Measurements from ENCODE around the gene HERC4.

Gene HERC4

DNA sequence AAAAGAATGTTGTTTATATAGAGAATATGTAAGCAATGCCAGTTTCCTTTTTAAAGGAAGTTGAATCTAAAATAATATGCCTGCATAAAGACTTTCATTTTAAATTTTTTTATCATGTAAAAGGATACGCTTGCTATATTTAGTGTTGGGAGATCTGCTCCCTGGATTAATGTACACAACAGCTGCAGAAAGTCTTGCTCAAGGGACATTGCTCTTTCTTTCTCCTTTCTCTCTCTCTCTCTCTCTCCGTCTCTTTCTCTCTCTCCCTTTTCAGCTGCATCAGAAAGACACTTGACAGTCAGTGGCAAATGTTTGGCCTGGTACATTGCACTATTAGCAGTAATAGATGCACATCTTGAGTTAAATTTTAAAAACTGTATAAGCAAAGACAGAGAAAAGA lies 34.9 kb upstream of the HERC4 start:
- TF ChIP-seq, protein P1, sequence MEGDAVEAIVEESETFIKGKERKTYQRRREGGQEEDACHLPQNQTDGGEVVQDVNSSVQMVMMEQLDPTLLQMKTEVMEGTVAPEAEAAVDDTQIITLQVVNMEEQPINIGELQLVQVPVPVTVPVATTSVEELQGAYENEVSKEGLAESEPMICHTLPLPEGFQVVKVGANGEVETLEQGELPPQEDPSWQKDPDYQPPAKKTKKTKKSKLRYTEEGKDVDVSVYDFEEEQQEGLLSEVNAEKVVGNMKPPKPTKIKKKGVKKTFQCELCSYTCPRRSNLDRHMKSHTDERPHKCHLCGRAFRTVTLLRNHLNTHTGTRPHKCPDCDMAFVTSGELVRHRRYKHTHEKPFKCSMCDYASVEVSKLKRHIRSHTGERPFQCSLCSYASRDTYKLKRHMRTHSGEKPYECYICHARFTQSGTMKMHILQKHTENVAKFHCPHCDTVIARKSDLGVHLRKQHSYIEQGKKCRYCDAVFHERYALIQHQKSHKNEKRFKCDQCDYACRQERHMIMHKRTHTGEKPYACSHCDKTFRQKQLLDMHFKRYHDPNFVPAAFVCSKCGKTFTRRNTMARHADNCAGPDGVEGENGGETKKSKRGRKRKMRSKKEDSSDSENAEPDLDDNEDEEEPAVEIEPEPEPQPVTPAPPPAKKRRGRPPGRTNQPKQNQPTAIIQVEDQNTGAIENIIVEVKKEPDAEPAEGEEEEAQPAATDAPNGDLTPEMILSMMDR (IDR thresholded peaks at IDR 0.05): no peak

DNA sequence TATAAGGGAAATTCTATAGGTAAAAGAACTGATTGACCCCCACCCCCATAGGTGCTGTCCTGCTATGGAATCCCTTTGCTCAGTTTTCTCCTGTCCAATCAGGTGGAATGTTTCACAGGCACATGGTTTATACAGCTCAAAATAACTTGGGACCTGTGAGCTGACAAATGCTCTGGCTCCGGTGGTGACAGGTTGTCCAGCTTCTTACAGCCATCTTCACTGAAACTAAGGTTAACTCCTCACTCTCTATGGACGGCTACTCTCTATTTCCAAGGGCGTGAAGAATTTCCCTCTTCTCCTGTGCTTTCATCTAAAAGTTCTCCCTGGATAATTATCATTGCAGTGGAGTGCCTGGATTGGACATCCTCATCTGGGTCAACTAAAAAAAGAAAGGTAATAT lies 34.2 kb upstream of the HERC4 start, which contains the start of gene MYPN:
Gene MYPN, plus strand, starts transcription at position 158 of the 400 bp plus-strand sequence. CDS start 11,951 bp downstream, outside the sequence.
- TF ChIP-seq, protein P1 (IDR thresholded peaks at IDR 0.05): no peak

DNA sequence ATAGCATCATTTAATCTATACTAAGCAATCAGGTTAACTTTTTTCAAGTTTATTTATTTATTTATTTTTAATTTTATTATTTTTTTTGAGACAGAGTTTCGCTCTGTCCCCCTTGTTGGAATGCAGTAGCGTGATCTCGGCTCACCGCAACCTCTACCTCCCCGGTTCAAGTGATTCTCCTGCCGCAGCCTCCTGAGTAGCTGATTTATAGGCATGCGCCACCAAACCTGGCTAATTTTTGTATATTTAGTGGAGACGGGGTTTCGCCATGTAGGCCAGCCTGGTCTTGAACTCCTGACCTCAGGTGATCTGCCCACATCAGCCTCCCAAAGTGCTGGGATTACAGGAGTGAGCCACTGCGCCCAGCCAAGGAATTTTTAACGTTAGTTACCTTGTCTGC lies 33.6 kb upstream of the HERC4 start:
- TF ChIP-seq, protein P1 (IDR thresholded peaks at IDR 0.05): no peak

DNA sequence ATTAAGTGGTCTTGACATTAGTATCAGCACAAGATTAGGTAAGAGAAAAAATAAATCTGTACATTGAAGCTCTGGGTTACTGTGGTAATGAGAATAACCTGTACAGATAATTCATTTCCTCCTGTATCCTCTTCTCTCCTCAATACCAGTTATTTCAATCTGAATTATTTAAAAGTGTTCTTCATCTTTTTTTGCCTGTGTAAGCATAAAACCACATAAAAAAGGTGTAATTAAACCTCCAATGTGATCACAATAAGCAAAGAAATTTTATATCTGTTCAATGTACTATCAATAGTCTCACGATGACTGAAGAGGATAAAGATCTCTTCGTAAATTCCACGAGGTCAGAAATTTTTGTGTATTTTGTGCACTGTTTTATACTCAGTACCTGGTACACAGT lies 33.0 kb upstream of the HERC4 start:
- TF ChIP-seq, protein P1 (IDR thresholded peaks at IDR 0.05): no peak

DNA sequence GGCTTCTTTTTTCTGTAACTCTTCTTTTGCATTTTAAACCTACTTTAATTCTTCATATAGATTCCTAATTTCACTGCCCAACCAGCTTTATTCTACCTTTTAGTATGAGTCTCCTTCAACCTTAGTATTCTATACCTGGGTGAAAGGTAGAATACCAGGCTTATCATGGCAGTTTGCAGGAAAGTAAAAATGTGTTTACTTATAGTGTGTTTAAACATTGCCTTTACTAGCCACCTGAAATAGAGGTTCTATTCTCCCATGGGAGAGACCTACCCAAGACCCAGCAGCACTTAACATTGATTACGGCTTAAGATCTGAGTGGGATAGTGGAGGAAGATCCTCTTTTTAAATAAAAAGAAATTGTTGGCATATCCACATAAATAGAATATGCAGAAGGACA lies 32.6 kb upstream of the HERC4 start:
- TF ChIP-seq, protein P1 (IDR thresholded peaks at IDR 0.05): no peak

DNA sequence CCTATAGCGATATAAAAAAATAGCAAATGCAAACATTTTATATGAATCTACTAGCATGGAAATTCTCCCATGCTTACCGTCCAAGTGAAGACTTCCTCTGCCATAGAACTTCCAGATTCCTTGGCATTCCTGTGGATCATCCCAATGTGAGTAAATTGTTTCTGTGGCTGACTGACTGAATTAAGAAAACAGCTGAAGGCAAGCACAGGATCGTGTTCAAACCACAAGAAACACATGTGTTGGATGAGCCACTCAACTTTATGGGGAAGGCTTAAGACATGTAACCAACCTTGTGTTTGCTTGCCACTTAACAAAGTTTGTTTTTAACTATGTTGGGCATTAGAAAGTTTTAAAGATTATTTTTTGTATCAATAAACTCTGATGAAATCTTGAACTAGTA lies 31.6 kb upstream of the HERC4 start:
- TF ChIP-seq, protein P1 (IDR thresholded peaks at IDR 0.05): no peak

DNA sequence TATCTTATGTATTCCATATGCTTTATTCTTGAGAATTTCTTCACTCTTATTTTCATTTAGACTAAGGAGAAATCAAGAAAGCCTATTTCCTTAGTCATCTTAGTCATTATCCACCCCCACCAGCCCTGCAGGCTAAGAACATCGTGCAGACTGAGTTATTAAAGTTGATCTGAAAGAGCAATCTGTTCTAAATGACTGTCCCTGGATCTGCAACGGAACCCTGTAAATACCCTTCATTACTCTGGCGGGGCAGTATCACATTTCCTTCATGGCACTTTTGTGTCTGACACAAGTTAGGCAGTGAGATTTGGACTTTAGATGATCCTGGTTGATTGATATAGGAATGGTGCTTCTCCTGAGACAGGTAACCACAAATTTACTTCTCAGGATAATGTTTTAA lies 30.7 kb upstream of the HERC4 start:
- TF ChIP-seq, protein P1 (IDR thresholded peaks at IDR 0.05): no peak

DNA sequence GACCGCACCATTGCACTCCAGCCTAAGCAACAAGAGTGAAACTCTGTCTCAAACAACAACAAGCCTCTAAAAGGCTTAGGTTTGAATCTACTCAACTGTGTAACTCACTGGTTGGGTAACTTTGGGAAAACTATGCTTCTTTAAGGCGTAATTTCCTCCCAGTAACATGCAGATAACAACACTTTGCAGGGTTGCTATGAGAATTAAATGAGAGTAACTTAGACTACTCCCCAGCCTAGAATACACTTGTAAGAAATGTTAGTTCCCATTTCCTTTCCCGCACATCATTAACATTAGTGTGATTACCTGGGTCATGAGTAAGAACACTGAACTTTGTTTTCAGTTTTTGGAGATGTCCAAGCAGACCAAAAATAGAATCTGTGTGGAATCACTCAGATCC lies 28.8 kb upstream of the HERC4 start:
- TF ChIP-seq, protein P1 (IDR thresholded peaks at IDR 0.05): no peak

Measured in LNCAP (cell line).